HG02885 (cell line): ENCODE data around the gene DDC.

ENCODE experiments used
- ATAC-seq: cut with Tn5 transposase; IDR thresholded peaks from one replicate; pipeline ENCODE4 v1.9.1; 2021; ENCODE audit warnings: mild to moderate bottlenecking; ENCODE audit not compliant: unreplicated experiment, poor library complexity

Gene DDC

DNA sequence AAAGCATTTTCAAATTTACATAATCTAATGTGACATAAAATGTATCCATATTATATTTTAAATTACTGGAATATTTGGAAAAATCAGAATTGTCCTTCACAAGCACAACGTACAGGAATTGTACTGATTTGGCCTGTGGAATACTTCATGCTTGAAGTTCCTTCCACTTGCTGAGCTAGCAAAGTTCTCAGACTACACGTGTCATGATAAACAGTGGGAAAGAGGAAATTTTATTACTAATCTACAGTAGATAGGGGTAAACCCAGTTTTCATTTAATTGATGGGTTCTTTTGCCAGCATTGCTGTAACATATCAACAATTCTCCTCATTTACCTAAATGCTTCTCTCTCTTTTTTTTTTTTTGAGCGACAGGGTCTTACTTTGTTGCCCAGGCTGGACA is 69.5 kb downstream of the DDC start:
- ATAC-seq: no peak

DNA sequence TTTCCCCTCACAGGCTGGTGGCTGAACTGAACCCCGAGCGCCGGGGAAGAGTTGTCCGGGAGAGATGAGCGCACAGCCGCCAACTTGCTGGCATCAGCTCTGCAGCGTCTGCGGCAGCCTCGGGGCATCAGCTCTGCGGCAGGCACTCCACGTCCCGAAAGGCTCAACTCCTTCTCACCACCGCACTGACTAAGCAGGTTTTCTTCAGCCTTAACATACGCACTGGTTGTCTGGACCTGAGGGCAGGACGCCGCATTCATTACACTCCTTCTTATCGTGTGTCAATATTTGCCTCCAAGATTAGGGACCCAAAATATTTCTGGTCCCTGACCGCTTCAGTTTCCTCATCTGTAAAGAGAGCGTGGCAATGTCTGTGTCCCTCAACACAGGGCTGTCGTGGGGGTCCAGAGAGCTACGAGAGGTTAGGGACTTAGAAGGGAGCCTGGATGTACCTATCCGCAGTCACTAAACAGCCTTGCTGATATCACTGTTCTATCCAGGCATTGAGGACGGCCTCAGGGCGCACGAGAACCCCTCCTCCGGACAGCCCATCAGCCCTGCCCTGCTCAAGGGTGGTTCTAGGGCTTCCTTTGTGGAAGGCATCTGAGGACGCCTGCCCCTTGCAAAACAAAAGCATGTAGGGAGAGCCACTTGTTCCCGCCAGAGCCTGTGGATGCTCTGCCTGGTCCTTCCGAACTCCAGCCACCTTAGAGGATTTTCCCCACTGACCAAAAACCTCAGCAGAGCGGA is 72.3 kb downstream of the DDC start:
- no peak for ATAC-seq

DNA sequence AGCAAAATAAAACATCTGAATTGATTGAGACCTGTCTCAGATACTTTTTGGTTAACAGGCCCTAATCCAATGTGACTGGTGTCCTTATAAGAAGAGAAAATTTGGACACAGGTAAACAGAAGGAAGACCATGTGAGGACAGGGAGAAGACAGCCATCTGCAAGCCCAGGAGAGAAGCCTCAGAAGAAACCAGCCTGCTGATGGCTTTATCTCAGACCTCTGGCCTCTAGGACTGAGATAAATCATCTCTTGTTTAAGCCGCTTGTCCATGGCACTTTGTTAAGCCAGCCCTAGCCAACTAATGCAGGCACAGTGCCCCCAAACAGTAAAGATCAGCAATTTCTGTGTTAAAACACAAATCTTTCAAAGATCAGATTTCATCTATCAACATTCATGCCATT is 73.3 kb downstream of the DDC start:
- no peak for ATAC-seq

DNA sequence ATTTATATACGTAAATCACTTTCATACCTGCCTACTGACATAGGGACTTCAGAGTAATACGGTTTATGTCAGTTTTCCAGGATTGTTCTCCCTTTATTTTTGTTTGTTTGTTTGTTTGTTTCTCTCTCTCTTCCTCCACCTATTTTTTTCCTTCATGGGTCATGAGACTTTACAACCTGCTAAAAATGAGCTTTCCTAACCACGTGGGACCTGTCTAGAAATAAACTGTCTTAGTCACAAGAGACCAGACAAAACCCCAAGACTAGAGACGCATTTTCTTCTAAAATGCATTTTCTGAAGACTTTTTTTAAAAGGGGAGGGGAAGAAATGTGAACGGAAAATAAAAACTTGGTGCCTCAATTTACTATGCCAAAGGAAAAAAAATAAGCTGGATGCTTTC is 74.0 kb downstream of the DDC start:
- no peak for ATAC-seq

DNA sequence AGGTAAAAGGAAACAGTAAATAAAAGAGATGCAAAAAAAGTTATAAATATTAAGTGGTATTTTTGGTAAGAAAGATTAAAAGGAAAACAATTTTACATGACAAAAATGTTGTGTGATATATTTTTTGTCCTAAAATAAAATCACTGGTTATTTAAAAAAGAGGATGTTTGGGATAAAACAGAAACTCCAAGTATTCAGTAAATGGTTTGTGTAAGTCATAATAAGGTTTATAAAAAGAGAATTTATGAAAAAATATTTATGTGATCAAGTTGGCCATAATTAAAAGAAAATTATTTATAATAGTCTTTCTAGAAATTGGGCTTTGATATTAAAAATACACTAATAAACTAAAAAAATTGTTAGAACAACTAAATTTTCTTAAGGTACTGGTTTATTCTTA is 76.8 kb downstream of the DDC start:
- ATAC-seq: no peak

DNA sequence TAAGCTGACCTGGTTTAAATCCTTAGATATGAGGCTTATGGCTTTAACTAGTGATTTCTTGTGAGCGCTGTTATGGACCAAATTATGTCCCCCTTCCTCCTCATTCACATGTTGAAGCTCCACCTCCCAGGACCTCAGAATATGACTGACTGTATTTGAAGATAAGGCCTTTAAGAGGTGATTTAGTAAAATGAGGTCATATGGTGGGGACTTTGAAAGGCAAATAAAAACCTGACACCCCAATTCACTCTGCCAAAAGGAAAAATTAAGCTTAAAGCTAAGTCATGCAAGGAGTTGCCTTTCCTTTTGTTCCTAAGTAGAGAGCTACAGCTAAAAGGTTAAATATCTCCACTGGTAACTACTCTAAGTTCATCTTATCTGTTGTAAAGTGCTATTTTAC is 78.7 kb downstream of the DDC start:
- ATAC-seq: no peak

DNA sequence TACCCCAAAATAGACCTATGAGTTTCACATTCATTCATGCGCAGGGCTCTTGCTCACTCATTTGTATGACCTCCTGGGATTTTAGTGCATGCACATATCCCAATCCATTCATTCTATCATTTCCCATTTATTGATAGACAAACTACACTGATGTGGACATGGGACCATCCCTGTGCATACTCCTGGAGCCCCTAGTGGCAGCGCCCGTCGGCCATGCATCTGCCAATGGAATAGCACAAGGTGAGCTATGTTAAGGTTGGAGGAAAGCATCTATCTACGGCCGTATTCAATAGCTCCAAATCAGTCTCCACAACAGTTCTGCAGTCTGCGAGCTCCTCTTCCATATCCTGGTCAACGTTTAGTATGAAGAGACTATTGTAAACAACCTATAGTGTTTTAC is 83.3 kb downstream of the DDC start:
- ATAC-seq: no peak

DNA sequence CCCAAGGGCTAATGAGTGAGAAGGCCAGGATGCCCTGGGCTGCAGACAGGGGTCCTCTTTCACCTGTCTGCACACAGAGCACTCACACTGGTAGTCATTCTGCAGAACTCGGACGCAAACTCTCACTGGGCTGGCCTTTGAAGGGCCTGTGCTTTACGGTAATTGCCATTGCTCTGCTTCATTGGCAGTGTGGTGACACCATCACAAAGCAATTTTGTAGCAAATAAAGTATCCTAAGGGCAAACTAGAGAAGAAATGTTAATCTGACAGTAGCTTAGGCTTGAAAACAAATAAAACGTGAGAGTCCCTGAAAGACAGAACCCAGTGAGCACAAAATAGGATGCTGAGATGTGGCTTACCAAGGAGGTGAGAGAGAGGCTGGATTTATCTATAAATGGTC is 84.4 kb downstream of the DDC start:
- no peak for ATAC-seq

DNA sequence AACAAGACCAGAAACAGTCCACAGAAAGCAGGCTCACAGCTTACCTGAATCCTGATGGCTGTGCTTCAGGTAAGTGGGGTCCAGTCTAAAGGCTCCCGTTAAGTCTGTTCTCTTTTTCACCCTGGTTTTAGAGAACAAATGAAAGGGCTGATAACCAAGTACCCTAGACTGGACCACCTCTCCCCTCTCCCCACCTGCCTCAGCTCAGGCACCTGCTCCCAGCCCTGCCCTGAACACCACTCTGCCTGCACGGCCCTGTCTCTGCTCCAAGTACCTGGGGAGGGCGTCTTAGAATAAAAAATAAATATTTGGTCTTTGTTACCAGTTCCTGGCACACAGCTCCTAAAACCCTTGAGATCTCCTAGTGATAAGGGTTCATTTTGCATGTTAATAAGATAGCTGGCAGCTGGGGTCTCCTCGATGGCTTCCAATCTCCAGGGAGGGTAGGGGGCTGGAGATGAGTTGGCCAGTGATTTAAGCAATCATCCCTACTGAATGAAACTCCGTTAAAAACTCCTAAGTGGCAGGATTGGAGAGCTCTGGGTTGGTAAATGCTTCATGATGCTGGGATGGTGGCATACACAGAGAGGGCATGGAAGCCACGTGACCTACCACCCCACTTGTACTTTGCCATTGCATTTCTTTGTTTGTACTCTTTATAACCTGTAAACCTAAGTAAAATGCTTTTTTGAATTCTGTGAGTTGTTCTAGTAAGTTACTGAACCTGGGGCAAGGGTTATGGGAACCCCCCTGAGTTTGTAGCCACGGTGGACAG is 85.3 kb downstream of the DDC start:
- no peak for ATAC-seq

DNA sequence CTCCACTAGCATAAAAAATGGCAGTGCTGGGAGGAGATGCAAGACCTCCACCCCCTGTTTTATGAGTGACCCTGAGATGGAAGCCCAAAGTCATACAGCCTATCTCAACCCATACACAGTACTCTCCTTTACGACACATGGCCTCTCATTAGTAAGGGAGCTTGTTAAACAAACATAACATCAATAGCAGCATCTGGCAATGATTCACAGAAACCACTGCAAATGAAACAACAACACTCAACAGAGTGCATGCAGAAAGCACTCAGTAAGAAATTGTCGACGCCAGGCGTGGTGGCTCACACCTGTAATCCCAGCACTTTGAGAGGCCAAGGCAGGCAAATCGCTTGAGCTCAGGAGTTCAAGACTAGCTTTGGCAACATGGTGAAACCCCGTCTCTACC is 87.6 kb downstream of the DDC start:
- no peak for ATAC-seq

DNA sequence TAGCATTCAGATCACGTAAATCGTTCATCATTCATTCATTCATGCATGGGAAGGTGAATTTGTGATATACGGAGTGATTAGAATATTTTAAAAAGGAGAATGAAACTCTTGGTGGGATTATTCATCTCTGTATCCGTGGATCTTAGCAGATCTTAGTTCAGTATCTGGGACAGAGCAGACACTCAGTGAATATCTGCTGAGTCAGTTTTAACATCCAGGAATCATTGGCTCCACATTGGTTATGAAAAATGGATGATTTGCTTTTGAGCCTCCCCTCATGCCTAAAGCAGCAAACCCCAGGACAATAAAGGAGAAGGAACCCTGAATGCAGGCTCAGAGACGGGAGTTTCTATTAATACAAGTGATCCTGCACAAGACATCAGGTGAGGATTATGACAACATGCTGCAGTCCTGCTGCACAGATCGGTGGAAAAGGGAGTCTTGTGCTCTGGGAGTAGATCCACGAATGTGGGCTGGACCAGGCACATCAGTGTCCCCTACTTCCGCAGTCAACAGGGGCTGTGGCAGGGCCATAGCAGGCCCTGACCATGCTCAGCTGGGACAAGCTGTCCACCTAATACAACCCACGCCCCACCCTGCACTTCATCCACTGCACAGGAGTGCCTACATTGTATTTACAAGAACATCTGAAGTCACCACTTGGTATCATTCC is 88.1 kb downstream of the DDC start:
- ATAC-seq: no peak

DNA sequence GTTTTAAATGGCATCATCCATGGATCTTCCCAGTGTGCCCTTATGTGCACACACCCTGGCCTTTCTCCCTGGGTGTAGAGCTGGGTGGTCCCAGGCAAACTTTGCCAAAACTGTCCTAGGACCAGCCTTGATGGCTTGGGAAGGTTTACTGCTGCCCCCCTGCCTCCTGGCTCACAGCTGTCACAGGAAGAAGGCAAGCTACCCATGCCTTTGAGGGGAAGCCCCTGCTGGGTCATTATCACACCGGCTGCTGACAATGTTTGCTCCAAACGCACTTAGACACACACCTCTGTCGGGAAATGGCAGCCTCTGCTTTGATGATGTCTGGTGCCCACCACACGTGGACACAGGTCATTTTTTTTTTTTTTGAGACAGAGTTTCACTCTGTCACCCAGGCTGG is 89.9 kb downstream of the DDC start:
- ATAC-seq: no peak

DNA sequence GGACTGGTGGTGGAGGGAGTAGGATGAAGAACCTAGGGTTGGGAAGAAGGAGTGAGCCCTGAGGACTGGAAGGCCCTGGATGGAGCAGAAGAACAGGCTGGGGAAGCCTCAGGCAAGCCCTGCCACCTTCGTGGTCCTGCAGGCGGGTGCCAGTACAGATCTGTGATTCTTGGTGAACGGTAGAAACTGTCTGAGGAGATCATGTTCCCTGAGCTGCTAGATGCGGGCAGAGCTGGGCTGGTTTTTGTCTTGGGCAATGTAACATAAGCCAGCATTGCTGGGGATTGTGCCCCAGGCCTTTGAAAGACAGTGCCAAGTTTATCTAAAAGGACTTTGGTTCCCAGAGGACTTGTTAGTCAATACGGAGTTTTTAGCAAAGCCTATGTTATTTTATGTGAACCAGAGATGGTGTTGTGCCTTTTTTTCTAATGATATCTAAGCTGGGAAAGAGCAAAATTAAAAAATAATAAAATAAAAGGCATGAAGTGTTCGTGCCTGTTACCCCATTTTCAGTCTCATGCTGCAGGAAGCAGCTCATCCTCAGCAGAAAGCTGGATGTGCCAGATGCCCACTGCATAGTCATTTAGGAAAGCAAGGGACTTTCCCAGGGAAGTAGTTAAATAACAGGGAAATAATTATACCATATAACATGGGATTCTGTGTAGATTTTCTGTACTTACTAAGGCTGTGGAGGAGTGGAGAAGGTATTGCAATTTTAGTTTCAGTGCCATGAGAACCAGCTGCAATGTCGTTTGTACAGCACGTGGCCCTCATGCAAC is 90.6 kb downstream of the DDC start:
- no peak for ATAC-seq

DNA sequence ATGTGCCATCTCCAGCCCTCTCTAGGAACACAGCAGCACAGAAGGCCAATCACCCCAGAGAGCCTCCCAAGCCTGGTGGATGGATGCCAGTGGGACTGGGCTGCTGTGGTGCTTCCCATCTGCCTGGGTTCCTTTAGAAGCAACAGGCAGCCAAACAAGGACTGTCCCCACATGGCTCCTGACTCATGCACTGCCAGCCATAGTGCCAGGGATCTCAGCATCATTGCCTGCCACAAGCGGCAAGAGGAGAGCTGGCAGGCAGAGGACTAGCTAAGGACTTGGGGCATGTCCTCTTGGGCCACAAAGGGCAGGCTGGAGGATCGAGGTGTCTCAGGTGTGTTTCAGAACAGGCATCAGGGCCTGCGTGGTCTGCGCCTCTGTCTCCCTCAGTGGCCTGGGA is 91.7 kb downstream of the DDC start:
- ATAC-seq: no peak

DNA sequence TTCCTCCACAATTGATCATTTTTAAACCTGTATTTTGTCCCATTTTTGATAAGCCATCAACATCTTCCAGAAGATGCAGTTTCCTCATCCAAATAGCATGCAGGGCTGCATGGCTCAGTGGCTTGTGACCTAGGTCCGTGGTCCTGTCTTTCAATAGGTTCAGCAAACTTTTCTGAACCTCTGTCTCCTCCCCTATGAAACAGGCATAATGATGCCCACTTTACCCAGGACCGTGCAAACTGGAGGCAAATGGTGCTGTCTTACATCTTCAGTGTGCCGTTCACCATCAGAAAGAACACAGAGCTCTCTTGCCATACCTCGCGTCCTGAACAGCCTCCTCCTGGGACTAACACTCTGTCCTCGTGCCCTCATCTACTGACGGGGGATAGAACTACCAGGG is 92.8 kb downstream of the DDC start:
- no peak for ATAC-seq

DNA sequence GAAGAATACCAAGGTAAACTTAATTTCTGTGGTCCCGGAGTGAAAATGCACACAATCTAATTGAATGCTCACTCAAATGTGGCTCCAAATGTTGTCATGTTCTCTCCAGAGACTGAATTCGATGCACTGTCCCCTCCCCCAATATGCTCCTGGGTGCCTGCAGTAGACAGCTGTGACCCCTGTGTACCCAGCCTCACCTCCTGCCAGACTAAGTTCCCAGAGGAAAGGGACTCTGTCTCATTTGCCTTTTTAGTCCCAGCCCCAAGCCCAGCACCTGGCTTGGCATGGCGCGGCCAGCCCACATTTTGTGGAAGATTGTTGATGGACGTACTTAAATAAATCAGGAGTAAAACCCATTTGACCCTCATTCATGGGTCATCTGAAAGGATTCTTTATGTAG is 93.2 kb downstream of the DDC start:
- ATAC-seq: no peak

DNA sequence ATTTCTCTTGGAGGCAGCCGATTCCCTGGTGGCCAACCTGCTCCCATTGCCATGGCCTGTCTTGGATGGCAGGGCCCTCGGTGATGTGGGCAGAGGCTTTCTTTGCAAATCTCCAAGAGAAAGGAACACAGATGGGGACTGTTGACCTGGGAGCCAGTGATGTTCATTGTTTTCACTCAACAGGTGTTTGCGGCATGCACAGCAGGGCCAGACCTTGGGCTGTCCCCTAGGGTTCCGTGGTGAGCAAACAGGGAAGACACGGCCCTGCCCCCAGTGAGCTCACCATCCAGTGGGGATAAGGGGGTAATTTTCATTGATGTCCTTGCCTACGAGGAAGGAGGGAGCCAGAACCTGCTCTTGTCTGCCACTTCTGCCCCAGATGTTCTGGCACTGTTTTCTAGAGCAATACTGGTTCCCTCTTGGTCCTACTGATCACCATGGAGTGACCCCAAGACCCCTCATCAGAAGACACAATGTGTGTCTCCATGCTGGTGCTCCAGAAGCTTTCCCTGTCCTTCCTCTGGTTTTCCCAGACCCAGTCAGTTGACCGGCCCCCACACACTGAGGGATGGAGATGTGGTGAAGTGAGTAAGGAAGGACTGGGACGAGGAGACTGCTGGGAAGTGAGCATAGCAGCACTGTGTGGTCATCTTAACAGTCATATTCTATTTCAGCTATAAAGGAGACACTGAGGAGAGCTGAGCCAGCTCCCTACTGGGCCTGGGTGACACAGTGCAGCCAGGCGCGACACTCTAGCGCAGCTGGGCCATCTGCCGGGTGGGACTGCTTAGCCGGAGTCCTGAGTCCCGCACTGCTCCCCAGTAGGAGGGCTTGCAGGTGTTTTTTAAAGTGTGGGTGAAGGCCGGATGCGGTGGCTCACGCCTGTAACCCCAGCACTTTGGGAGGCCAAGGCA is 94.7 kb downstream of the DDC start:
- ATAC-seq: no peak

DNA sequence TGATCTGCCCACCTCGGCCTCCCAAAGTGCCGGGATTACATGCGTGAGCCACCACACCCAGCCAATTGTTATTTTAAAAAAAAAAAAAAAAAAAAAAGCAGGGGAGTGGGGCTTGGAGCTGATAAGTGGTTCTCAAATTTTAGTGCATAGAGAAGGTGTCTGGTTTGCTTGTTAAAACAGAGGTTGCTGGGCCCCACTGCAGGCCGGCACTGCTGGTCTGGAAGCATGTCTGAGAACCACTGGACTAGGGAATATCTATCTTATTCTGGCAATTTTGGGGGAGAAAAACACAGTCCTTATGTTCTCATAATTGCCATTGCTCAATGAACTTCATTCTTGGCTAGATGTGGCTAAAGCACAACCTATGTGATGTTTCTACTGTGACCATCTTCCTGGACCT is 96.0 kb downstream of the DDC start:
- no peak for ATAC-seq

DNA sequence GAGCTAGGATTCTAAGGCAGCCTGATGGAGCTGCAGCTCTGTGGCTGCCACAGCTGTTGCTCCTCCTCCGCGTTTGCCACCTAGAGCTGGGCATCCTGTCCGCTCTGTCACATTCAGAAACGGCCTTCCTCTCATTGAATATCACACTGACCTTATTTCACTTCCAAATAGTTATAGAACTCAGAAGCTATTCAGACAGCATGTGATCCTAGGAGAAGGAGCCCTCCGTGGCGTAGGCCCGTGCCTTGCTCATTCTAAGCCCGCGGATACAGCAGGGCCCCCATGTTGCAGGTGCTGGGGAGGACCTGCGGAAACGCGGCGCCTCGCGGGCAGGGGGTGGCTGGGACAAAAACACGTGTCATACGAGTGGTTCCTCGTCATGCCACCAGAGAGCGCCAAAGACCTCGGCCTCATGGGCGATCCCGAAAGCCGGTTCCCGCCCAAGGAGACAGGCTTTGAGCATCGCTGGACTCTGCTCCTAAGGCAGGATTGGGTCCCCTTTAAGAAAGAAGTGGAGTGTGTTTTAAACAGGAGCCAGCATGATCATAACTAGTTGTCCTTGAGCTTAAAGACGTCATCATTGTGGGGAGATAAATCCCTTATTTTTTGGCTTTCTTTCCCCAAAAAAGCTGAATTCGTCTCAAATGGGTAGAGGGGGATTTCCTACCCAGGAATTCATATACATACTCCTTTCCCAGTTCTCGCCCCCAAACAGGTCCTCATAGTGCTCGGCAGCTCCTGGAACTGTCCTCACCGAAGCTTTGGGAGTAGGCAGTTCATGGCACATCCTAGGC is 97.2 kb downstream of the DDC start:
- peak; percentile 95 for ATAC-seq
